ENCODE measurements around the gene ELMO1. TPM values are rescaled to one million over a fixed set of nuclear protein-coding genes. Genes with fewer than 3 reads are reported as not detected.

ELMO1 gene
- total RNA-seq, 1 donor from 2014 or later, result 59.9 TPM

- peak; percentile 13 for DNase-seq
These were observed 18.3 kb upstream of the ELMO1 start for GRCh38 chr7:37467002-37467401.

GRCh38 chr7:37462138-37462537, 13.5 kb upstream of the ELMO1 start:
- DNase-seq, result no peak

DNA sequence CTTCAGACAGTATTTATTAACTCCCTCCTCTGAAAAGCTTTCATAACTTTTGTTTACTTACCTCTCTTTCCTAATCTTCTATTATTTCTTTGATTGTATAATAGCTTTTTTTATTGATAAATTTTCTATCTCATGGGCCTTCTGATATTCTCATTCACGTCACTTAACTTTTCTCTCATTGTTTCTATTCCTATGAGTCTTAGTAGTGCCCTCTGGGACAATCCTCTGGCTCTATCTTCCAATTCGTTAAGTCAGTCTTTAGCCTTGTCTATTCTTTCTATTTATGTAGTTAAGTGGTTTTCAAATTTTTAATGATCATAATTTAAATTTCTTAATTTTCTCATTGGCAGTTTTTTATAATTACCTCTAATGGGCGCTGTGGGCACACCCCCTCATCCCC, 6.4 kb upstream of the ELMO1 start:
- no peak for DNase-seq

GRCh38 chr7:37452346-37452745, 3.7 kb upstream of the ELMO1 start:
- no peak for DNase-seq

DNA sequence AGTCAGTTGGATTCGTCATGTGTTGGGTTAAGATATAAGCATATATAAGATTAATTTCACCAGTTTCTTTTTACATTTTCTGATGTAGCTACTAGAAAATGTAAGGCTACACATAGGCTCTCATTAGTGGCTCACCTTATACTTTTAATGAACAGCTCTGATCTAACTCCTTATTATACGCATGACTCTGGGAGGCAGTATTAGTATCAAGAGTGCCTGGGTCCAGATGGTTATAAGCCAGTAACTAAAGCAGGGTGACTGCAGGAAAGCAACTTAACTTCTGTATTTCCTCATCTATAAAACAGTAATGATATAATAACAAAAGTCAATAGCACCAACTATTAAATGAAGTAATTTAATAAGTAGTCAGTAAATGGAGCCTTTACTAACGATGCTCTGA, 1.4 kb upstream of the ELMO1 start:
- no peak for DNase-seq

- DNase-seq, result no peak
These were observed 957 bp upstream of the ELMO1 start for GRCh38 chr7:37449621-37450020.

DNA sequence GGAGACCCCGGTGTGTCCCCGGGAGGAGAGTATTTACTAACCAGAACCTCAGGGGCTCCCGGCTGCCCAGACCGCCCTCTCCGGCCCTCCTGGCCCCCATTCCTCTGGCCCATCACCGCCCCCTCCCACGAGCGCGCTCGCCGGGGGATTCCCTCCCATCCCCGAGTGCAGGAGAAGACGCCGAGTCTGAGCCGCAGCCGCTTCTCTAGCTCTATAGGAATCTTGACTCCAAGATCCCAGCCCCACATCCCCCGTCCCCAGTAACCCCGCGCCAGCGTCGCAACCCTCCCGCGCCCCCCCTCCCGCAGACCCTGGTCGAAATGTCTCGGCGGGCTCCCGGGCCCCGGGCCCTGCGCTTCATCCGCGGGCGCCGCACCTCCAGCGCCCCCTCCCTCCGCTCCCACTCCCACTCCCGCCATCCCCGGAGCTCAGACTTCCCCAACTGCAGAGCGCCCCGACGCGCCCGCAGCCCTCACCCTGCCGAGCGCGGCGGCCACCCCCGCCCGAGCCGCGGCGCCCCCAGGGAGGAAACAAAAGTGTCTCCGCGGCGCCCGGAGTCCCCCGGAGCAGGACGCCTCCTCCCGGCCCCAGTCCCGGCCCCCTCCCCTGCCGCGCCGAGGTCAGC, 541 bp downstream of the ELMO1 start:
- DNase-seq, result no peak

GRCh38 chr7:37446371-37446770, 2.3 kb downstream of the ELMO1 start:
- DNase-seq, result no peak

DNA sequence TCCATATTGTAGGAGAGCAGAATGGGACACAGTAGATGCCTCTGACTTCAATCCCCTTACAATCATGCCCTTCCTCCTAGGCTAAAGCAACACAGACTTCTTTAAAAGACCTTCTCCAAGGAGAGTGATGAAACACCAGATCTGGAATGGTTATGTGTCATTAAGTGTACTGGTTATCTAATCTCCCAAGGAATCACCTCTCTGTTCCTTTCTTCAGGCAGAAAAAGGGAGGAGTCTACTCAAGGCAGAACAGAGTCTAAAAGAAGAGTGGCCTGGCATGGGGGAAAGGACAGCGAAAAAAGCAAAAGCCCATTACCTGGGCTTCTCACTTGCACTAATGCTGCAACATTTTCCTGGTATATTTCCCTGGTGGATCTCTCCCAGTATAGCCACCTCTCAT, 2.9 kb downstream of the ELMO1 start:
- DNase-seq, result no peak

DNA sequence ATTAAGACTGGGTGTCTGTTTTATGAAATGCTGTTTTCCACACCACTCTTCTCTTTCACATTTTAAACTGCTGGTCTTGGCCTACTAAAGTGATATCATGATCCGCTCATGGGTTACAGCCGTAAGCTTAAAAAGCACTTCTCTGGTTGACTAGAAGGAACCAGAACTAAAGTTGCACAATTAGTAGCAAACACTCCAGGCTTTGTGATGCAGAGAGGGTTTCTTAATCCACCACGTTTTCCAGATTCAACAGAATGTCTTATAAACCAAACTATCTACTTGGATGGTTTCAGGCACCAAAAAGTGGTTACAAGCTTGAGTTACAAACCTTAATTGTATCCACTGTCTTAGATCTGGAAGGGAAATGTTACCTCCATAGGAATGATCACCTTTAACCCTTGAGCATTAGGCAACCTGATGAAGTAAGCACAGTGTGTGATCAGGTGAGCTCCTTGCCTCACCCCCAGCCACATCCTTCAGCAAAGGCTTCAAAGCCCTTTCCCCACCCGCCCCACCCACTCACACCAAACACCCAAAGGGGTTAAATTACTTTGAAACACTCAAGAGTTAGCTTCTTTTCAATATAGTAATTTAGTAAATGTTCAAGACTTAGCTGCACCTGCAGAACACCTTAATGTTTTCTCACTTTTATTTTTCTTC, 3.5 kb downstream of the ELMO1 start:
- DNase-seq, result no peak

- DNase-seq, result no peak
These were observed 5.0 kb downstream of the ELMO1 start for GRCh38 chr7:37443627-37444026.

- no peak for DNase-seq
These were observed 6.4 kb downstream of the ELMO1 start for GRCh38 chr7:37442268-37442667.

- no peak for DNase-seq
These were observed 6.8 kb downstream of the ELMO1 start for GRCh38 chr7:37441816-37442215.

GRCh38 chr7:37441386-37441760, 7.3 kb downstream of the ELMO1 start:
- DNase-seq, result no peak

- DNase-seq, result no peak
These were observed 7.8 kb downstream of the ELMO1 start for GRCh38 chr7:37440738-37441385.

GRCh38 chr7:37439653-37440026, 9.0 kb downstream of the ELMO1 start:
- no peak for DNase-seq

DNA sequence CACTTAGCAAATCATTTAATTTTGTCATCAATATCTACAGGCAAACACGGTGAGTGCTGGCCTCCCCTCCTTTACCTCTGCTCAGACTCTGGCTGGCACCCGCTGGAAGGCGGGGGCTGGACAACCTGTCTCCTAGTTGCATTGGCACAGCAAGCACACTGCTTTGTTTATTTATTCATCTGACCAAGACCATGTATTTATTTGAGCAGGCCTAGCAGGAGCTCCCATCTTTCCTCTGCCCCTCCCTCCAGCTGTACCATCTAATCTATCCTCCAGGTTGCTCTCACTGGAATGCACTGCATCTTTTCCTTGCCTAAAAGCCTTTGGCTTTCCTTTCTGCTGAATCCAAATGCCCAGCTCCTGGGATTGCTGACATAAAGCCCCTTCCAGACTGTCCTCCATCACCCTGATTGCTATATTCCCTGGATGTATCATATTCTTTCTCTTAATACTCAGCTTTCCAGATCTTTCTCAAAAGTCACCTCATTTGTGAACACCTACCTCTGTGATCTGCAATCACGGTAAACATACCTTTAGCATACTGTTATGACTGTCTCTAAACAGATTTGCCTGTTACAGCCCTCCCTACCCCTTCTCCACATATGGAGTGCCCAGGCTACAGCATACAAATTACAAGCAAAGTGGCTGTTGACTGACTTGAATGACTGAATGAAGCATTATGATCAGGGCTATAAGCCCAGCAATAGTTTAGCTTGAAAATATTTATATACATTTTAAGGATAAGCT, 9.6 kb downstream of the ELMO1 start:
- DNase-seq, result no peak

- DNase-seq, result no peak
These were observed 13.4 kb downstream of the ELMO1 start for GRCh38 chr7:37435156-37435855.

GRCh38 chr7:37434529-37434928, 14.1 kb downstream of the ELMO1 start:
- DNase-seq, result no peak

- peak; percentile 61 for DNase-seq
These were observed 15.5 kb downstream of the ELMO1 start for GRCh38 chr7:37433166-37433565.

GRCh38 chr7:37432281-37432920, 16.3 kb downstream of the ELMO1 start:
- no peak for DNase-seq

- no peak for DNase-seq
These were observed 17.3 kb downstream of the ELMO1 start for GRCh38 chr7:37431413-37431812.

Measured in tongue (tissue), 2 donors.